HepG2 (cell line): ENCODE results near the gene FAM83C. TPM values are rescaled to one million over a fixed set of nuclear protein-coding genes. Genes with fewer than 3 reads are reported as not detected.
A peak's percentile ranks its signal among the peaks of the same experiment; 100 is the strongest.

Source experiments
- ATAC-seq: fragments of 200-7000 bp; cut with Tn5 transposase; 3 replicates; pipeline ENCODE4 v1.9.1; 2020; ENCODE audit warnings: mild to moderate bottlenecking, moderate library complexity
- BruUV-seq: library from RNA; stranded (reverse); fragments of 400-500 nt; replicated peaks from 2 replicates; lab custom pipeline; 2021; lab: Mats Ljungman, UMichigan
- CTCF ChIA-PET: fragments of 300-600 bp; formaldehyde crosslinking; extraction: SDS; loops from one replicate; lab custom pipeline; 2021; ENCODE audit warnings: low total read pairs, inconsistent platforms, low intra/inter-chr PET ratio; lab: Yijun Ruan, JAX
- POLR2A ChIA-PET: fragments of 350-600 bp; sonication (Branson Sonifier 250); formaldehyde crosslinking; loops from one replicate; lab custom pipeline; 2020; ENCODE audit warnings: antibody characterized with exemption, inconsistent platforms; lab: Yijun Ruan, JAX
- DNase-seq: peaks from one replicate; pipeline ENCODE4 v3.0.0-alpha.2; 2015; ENCODE audit warnings: low spot score
- FAIRE-seq: peaks from 3 replicates; lab custom pipeline; 2011; peaks lifted over from hg19 to GRCh38; lab: Jason Lieb, UNC
- H2AFZ ChIP-seq: one replicate; pipeline ENCODE4 v1.6.1; 2011; ENCODE audit warnings: low read length, inconsistent platforms
- H3K27ac ChIP-seq: fragments of 300-600 bp; 3 replicates; pipeline ENCODE4 v1.8.0; 2011; ENCODE audit warnings: mixed run types, mild to moderate bottlenecking, mixed read lengths, low read length, inconsistent platforms; ENCODE audit not compliant: insufficient read depth; ENCODE audit errors: extremely low read length
- H3K27me3 ChIP-seq, 2 experiments: fragments of 200-600 bp in 1 of 2; 2 replicates in 1 of 2; 3 replicates in 1 of 2; pipeline versions ENCODE4 v1.6.0 to v1.8.0; 2011; ENCODE audit warnings: low read length in 2 of 2, mild to moderate bottlenecking in 2 of 2, moderate library complexity in 2 of 2, inconsistent platforms in 1 of 2; ENCODE audit not compliant: insufficient read depth in 2 of 2, control insufficient read depth in 1 of 2
- H3K36me3 ChIP-seq, 2 experiments: fragments of 200-600 bp in 1 of 2; replicated peaks in 1 of 2; 2 replicates in 1 of 2; 3 replicates in 1 of 2; pipeline versions ENCODE4 v1.5.1 to v1.8.0; 2011; ENCODE audit warnings: low read length in 2 of 2, inconsistent platforms in 1 of 2; ENCODE audit not compliant: insufficient read depth in 2 of 2, control insufficient read depth in 1 of 2
- H3K4me1 ChIP-seq: 2 replicates; pipeline ENCODE4 v1.5.1; 2012; ENCODE audit warnings: low read length, inconsistent platforms; ENCODE audit not compliant: insufficient read depth
- H3K4me2 ChIP-seq: 2 replicates; pipeline ENCODE4 v1.6.0; 2011; ENCODE audit warnings: low read depth, low read length, inconsistent platforms
- H3K4me3 ChIP-seq, 3 experiments: fragments of 200-600 bp in 1 of 3; sonication (generic), shearing (Covaris generic) in 1 of 3; replicated peaks in 1 of 3; 2 replicates each; pipeline ENCODE4 v1.5.1; 2011 to 2016; ENCODE audit warnings: low read length in 3 of 3, inconsistent platforms in 2 of 3, low read depth in 2 of 3, mild to moderate bottlenecking in 2 of 3, control low read depth in 1 of 3, mixed read lengths in 1 of 3; ENCODE audit not compliant: insufficient read depth in 1 of 3
- H3K79me2 ChIP-seq: one replicate; pipeline ENCODE4 v1.6.1; 2011; ENCODE audit warnings: low read length, inconsistent platforms; ENCODE audit not compliant: insufficient read depth
- H3K9ac ChIP-seq: 2 replicates; pipeline ENCODE4 v1.6.0; 2011; ENCODE audit warnings: mild to moderate bottlenecking, low read depth, low read length, inconsistent platforms; ENCODE audit not compliant: insufficient read depth
- H3K9me3 ChIP-seq: 2 replicates; pipeline ENCODE4 v1.5.1; 2012; ENCODE audit warnings: mild to moderate bottlenecking, low read length
- H4K20me1 ChIP-seq: 2 replicates; pipeline ENCODE4 v1.6.0; 2011; ENCODE audit warnings: inconsistent platforms, mild to moderate bottlenecking, low read length, moderate library complexity; ENCODE audit not compliant: insufficient read depth
- BATF2 ChIP-seq: sonication (generic); formaldehyde crosslinking; IDR thresholded peaks from 2 replicates; pipeline ENCODE4 v1.8.0; 2022; ENCODE audit warnings: mild to moderate bottlenecking, missing genetic modification reagents, moderate library complexity
- HNF4A ChIP-seq: sonication (generic); formaldehyde crosslinking; IDR thresholded peaks from 2 replicates; pipeline ENCODE4 v1.4.0; 2020; ENCODE audit warnings: missing genetic modification reagents
- HNRNPK ChIP-seq: fragments of 200-400 bp; formaldehyde crosslinking; IDR thresholded peaks from 2 replicates; pipeline ENCODE4 v1.6.1; 2018; ENCODE audit warnings: low read length, low read depth, moderate library complexity, mild to moderate bottlenecking; ENCODE audit not compliant: poor library complexity, severe bottlenecking
- LBX2 ChIP-seq: sonication (generic); formaldehyde crosslinking; IDR thresholded peaks from 2 replicates; pipeline ENCODE4 v1.5.0; 2020; ENCODE audit warnings: missing genetic modification reagents, mild to moderate bottlenecking, borderline replicate concordance
- MED13 ChIP-seq: sonication (generic); formaldehyde crosslinking; IDR thresholded peaks from 2 replicates; pipeline ENCODE4 v1.5.0; 2020; ENCODE audit warnings: missing genetic modification reagents
- MEIS2 ChIP-seq: sonication (generic); formaldehyde crosslinking; IDR thresholded peaks from 2 replicates; pipeline ENCODE4 v1.9.0; 2021; ENCODE audit warnings: mild to moderate bottlenecking, missing genetic modification reagents
- NFIC ChIP-seq: IDR thresholded peaks from 2 replicates; pipeline ENCODE4 v1.6.1; 2012; ENCODE audit warnings: mild to moderate bottlenecking, low read length, inconsistent platforms
- PTBP1 ChIP-seq: fragments of 200-400 bp; formaldehyde crosslinking; IDR thresholded peaks from 2 replicates; pipeline ENCODE4 v1.6.1; 2018; ENCODE audit warnings: low read length, low read depth; ENCODE audit not compliant: poor library complexity, severe bottlenecking
- TOE1 ChIP-seq: sonication (generic); formaldehyde crosslinking; IDR thresholded peaks from 2 replicates; pipeline ENCODE4 v1.4.0; 2020; ENCODE audit warnings: mild to moderate bottlenecking, missing genetic modification reagents
- TRIM22 ChIP-seq: fragments of 450-650 bp; IDR thresholded peaks from 2 replicates; pipeline ENCODE4 v1.6.1; 2017
- U2AF1 ChIP-seq: fragments of 200-400 bp; formaldehyde crosslinking; optimal IDR thresholded peaks from 2 replicates; pipeline ENCODE3; 2017; ENCODE audit warnings: mild to moderate bottlenecking, low read depth, low read length
- YY1 ChIP-seq: IDR thresholded peaks from 2 replicates; pipeline ENCODE4 v1.6.1; 2011; ENCODE audit warnings: low read length, low read depth, moderate library complexity, mild to moderate bottlenecking; ENCODE audit not compliant: insufficient read depth, insufficient replicate concordance
- ZFP91 ChIP-seq: sonication (generic); formaldehyde crosslinking; IDR thresholded peaks from 2 replicates; pipeline ENCODE4 v1.9.0; 2022; ENCODE audit warnings: missing genetic modification reagents, mild to moderate bottlenecking, borderline replicate concordance
- ZNF160 ChIP-seq: sonication (generic); formaldehyde crosslinking; IDR thresholded peaks from 2 replicates; pipeline ENCODE4 v1.8.0; 2022; ENCODE audit warnings: mild to moderate bottlenecking, inconsistent platforms, missing genetic modification reagents
- ZNF34 ChIP-seq: sonication (generic); formaldehyde crosslinking; IDR thresholded peaks from 2 replicates; pipeline ENCODE4 v1.4.0; 2020; ENCODE audit warnings: mild to moderate bottlenecking, missing genetic modification reagents, borderline replicate concordance
- ZNF597 ChIP-seq: sonication (generic); formaldehyde crosslinking; IDR thresholded peaks from 2 replicates; pipeline ENCODE4 v1.5.0; 2020; ENCODE audit warnings: missing genetic modification reagents
- ZNF781 ChIP-seq: sonication (generic); formaldehyde crosslinking; IDR thresholded peaks from 2 replicates; pipeline ENCODE4 v1.5.1; 2020; ENCODE audit warnings: borderline replicate concordance, mild to moderate bottlenecking, missing genetic modification reagents; ENCODE audit errors: not compliant biosample characterization
- WGBS: methylation state at CpG from one replicate; pipeline ENCODE4 v1.1.6; 2017; ENCODE audit warnings: low lambda C conversion rate; 5-methylcytosine and 5-hydroxymethylcytosine counted together
- in situ Hi-C: cut with HindIII; loops from 2 replicates; pipeline ENCODE4 v1.10.0; 2017; ENCODE audit warnings: low pct_unique_long_range_greater_than_20kb; ENCODE audit not compliant: extremely low pct_ligation_motif_present
- intact Hi-C: fragments of 100-400 bp; cut with micrococcal nuclease; formaldehyde crosslinking; loops from one replicate; pipeline ENCODE4 v1.10.0; 2022; ENCODE audit not compliant: unreplicated experiment
- polyA plus RNA-seq, 8 experiments: library from polyadenylated mRNA; depleted of rRNA in 3 of 8; stranded (reverse) in 7 of 8; unstranded in 1 of 8; fragments of >200 nt; fragmentation: Illumina TruSeq in 4 of 8; extraction: Trizol in 4 of 8; gene quantifications; 2 replicates each; pipeline versions ENCODE4 v1.2.1 to v1.2.3, GENCODE V29; 2011 to 2016; ENCODE audit warnings: low read depth in 4 of 8, missing spikeins in 1 of 8, mixed read lengths in 1 of 8; ENCODE audit not compliant: insufficient read depth in 1 of 8
- total RNA-seq, 5 experiments: library from RNA; depleted of rRNA; stranded (reverse); fragments of >200 nt; fragmentation: Illumina TruSeq; extraction: Trizol; gene quantifications; 2 replicates each; pipeline ENCODE4 v1.2.3, GENCODE V29; 2016; ENCODE audit warnings: low read depth in 1 of 5

Gene FAM83C
- total and polyA plus RNA-seq, 2 of the 13 experiments (the other 11 are each of a cell fraction or from before 2014, with no cell fraction given) = 0.04 TPM; not detected in 1

- Histone ChIP-seq H3K36me3 (no peaks in the 10 kb centered on the region), H3K9me3 (no peaks in the 10 kb centered on the region), H3K27me3 (peaks cover 9 to 65% of the 10 kb centered on the region in 2 experiments), H3K9ac (no peak overlapping the region), H4K20me1 (no peaks in the 10 kb centered on the region), H3K79me2 (no peaks in the 10 kb centered on the region), H3K4me3 (peak overlapping the region in 1 of 3 experiments; percentile 32; a peak in 1 of 6 replicates), H2AFZ (no peak overlapping the region), H3K27ac (no peak overlapping the region), H3K4me1 (peaks cover 67% of the 10 kb centered on the region), H3K4me2 (peak overlapping the region; percentile 57)
- no peak for DNase-seq
- ChIA-PET POLR2A (interaction anchor here (0.6 to 3.3 kb wide), 3 partner anchors 9 to 161 kb away, joined by 3 to 24 read pairs (median 4); partner anchors contain the start of gene EIF6), CTCF (no interaction called here)
- intact Hi-C loops (no loop called here), in situ Hi-C loops (no loop called here)
- FAIRE-seq = no peak
- no TSS peak for BruUV-seq
- ATAC-seq = peak; percentile 4
- WGBS = 33% methylated on average over 19 of the region's 19 CpGs
- no peak for TF ChIP-seq TOE1 (CRISPR knock-in tag)
- peak; percentile 19; the same call in 1 of the 2 replicates for TF ChIP-seq LBX2 (CRISPR knock-in tag)
- no peak for TF ChIP-seq ZNF597
- no peak for TF ChIP-seq ZNF781
- TF ChIP-seq MEIS2 (CRISPR knock-in tag) = no peak
- no peak for TF ChIP-seq HNRNPK
- no peak for TF ChIP-seq ZNF160 (CRISPR knock-in tag)
- no peak for TF ChIP-seq TRIM22
- no peak for TF ChIP-seq ZFP91 (CRISPR knock-in tag)
- no peak for TF ChIP-seq U2AF1
- no peak for TF ChIP-seq YY1
- no peak for TF ChIP-seq NFIC
- no peak for TF ChIP-seq ZNF34 (CRISPR knock-in tag)
- no peak for TF ChIP-seq MED13
- no peak for TF ChIP-seq BATF2 (CRISPR knock-in tag)
- TF ChIP-seq PTBP1 = no peak
- TF ChIP-seq HNF4A (CRISPR knock-in tag) = peak; percentile 85
Observed at GRCh38 chr20:35293303-35294292, 1.4 kb upstream of the FAM83C start.
